GM19452 (cell line): ENCODE data around the gene TMEM150B.

Experiments
- ATAC-seq: cut with Tn5 transposase; IDR thresholded peaks from one replicate; pipeline ENCODE4 v1.9.1; 2021; ENCODE audit not compliant: unreplicated experiment

Gene TMEM150B

DNA sequence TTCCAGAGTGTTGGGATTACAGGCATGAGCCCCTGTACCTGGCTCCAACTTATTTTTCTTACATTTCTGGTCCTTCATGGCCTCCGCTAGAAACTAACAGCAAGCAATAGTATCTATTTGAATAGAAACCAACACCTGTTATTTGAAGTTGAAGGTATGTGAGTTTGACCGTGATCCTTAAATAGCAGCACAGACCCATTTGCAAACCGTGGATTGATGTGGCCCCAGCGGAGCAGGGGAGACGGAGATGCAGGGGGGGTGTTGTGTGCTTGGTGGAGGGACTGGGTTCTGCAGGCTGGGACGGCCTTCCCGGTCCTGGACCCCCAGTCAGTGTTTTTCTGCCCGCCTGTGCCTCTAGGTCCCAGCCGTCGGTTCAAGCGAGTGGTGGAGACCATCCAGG lies 16.9 kb downstream of the TMEM150B start:
- no peak for ATAC-seq

DNA sequence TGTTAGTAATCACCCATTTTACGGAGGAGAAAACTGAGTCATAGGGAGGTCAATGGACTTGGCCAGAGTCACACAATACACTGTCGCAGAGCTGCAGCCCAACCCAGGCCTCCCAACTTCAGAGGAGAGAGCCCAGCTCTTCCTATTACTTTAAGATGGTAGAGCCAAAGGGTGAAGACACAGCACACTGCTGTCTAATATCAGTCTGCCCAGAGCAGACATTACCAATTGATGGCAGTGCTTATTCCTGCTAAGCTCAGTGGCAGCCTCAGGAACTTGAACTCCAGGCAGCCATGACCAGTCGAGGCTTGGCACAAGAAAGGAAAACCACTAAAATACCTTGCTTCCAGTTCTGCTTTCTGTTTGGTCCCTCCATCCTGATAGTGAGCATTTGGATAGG lies 18.4 kb downstream of the TMEM150B start:
- ATAC-seq = no peak

DNA sequence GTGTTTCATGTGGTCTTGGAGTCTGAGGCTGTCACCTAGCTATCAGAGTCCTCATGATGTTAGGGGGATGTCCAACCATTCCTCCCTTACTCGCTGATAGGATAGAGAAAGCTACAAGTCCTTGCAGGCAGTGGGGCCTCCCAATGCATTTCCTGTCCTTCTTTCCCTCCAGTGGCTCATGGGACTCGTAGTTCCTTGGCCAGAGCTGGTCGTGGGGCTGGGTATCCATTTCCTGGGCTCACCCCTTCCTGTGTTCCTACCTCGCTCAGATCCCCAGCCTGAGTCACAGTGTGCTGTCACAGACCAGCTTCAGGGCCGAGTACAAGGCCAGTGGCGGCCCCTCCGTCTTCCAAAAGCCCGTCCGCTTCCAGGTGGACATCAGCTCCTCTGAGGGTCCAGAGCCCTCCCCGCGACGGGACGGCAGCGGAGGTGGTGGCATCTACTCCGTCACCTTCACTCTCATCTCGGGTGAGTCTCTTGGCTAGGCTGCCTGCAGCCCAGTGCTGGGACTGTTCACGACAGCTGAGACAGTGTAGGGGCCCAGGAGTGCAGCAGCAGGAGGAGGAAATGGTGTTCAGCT lies 19.1 kb downstream of the TMEM150B start:
- ATAC-seq = no peak

DNA sequence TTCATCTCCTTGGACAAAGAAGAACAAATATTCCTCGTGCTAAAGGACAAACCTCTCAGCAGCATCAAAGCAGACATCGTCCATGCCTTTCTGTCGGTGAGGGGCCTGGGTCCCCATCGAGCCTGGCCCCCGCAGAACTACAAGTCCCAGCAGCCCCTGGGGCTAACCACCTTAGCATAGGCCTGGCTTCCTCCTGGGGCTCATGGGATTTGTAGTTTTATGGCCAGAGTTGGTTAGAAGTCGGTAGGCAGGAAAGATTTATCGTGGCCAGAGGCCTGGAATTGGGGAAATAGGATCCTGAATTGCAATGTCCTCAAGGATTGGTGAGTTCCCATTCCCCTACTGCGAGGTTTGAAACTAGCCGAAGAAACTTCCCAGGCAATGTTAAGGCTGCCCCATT lies 19.6 kb downstream of the TMEM150B start:
- ATAC-seq = no peak

DNA sequence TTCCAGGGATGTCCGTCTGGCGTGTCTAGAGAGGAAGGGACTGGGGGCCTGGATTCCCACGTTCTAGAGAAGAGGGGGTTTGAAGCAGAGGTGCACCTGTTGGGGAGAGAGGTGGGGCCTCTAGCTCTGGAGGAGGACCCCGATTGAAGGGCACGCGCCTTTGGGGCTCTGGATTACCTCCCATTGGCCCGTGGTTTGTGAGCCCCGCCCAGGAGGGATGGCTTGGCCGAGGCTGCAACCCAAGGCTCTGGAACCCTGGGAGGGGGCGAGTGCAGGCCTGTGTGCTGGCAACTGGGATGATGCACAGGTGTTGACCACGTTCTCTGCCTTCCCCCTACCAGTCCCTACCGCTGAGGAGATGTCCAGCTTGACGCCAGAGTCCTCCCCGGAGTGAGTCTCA lies 20.2 kb downstream of the TMEM150B start:
- ATAC-seq = no peak

DNA sequence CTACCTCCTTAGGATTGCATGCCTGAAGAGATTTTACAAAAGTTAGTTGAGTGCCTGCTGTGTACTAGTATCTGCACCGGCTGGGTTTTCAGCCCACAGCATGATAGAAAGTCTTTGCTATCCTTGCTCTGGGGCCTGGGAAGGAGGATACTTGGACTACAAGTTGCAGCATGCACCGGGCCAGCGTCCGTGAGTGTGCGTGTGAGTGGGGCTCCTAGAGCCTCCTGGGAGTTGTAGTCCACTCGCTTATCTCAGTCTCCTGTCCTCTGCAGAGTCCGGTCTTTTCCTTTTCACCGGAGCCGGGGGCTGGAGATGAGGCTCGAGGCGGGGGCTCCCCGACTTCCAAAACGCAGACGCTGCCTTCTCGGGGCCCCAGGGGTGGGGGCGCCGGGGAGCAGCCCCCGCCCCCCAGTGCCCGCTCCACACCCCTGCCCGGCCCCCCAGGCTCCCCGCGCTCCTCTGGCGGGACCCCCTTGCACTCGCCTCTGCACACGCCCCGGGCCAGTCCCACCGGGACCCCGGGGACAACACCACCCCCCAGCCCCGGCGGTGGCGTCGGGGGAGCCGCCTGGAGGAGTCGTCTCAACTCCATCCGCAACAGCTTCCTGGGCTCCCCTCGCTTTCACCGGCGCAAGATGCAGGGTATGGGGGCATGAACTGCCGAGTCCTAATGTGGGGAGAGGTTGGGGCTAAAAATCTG lies 20.7 kb downstream of the TMEM150B start:
- ATAC-seq = no peak

DNA sequence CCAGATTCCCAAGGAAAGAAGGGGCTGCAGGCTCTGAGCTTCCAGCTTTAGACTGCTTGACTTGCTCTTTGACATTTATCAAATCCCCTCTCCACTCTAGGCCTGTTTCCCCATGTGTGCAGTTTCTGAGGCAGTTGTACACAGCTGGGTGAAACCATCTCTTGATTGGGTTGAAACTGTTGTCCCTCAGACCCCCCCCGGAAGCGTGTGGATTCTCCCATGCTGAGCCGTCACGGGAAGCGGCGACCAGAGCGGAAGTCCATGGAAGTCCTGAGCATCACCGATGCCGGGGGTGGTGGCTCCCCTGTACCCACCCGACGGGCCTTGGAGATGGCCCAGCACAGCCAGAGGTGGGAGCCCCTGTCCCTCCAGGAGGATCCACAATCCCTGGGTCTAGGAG lies 21.7 kb downstream of the TMEM150B start:
- ATAC-seq = no peak

DNA sequence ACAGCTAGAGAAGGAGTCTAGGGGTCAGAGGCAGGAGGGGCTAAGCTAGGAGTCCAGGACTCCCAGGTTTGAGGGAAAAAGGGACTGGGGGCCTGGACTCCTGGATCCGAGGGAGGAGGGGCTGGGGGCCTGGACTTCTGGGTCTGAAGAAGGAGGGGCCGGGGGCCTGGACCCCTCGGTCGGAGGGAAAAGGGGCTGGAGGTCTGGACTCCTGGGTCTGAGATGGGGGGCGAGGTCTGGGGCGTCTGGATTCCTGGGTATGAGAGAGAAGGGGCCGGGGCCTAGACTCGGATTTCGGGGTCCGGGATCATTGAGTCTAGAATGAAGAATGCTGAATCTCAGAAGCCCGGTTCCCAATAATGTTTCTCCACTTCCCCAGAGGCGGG lies 22.8 kb downstream of the TMEM150B start:
- ATAC-seq = no peak

DNA sequence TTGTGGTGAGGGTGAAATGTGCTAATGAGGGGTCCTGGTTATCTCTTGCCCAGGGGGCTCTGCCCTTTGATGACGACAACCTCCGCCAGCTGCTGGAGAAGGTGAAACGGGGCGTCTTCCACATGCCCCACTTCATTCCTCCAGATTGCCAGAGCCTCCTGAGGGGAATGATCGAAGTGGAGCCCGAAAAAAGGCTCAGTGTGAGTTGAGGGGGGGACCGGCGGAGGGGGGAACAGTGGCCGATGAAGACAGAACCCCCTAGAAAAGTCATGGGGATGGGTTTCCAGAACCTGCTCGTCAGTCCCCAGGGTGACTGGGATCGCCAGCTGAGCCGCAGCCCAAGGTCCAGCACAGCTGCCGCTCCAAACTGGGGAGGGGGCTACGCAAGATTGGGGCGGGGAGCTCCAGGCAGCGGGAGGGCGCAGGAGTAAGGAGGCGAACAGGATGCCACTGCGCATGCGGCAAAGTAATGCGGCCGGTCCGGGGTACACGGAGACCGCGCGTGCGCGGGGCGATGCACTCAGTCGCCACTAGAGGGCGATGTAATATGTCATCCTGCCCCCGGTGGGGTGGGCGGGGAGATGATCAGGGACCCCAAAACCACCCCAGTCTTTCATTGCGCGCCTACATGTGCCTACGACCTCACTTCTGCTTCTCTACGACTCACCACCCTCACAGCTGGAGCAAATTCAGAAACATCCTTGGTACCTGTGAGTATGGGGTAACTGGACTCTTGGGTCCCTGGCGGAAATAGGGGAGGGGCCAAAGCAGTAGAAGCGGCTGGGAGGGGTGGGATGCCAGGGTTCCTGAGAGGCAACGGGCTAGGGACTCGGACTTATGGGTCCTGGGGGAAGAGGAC lies 23.5 kb downstream of the TMEM150B start:
- peak; percentile 77 for ATAC-seq

DNA sequence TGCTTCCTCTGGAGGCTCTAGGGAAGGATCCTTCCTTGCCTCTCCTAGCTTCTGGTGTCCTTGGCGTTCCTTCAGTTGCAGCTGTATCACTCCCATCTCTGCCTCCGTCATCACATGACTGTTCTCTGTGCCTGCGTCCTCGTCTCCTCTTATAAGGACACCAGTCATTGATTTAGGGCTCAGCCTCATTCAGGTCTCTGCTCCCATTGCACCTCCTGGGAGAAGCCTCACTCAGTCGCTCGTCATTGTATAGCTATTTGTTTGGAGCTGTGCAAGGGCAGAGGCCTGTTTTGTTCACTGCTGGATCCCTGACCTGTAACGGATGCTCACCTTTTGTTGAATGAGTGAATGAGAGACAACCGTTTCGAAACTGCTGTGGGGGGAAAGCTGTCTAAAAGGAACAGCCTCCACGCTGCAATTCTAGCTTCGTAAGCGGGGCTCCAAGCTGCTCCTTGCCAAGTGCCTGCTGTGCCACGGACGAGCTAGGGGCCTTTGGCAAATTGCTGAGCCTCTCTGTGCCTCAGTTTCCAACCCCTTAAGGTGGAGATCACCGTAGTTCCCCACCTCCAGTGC lies 24.2 kb downstream of the TMEM150B start:
- no peak for ATAC-seq

DNA sequence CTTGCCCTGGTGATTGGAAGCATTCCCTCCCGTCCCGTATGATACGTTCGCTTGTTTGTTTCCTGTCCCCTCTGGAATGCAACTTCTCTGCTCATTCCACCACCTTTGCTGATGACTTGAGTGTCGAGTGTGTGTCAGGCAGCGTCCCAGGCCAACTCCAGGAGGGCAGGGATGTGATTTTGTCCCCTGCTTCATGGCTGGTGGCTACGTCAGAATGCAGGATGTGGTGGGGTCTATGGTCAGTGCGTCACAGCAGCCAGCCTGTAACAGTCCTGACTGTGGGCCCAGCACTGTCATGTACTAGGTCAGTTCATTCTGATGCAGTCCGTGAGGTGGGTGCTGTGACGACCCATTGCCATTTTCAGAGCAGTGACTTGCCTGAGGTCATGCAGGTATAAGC lies 25.1 kb downstream of the TMEM150B start:
- ATAC-seq = no peak

DNA sequence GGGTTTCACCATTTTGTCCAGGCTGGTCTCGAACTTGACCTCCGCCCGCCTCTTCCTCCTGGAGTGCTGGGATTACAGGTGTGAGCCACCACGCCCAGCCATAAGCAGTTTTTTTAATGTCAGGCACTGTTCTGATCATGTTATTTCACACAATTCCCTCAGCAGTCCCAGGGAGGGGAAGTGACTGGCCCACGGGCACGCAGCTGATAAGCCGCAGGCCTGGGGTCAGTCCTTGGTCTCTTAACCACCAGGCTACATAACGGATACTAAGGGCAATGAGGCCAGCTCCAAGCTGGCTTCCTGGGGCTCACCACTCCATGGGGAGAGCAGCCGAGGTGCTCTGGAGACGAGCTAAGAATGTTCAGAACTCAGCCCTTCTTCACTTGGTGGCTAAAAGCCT lies 27.9 kb downstream of the TMEM150B start:
- no peak for ATAC-seq

DNA sequence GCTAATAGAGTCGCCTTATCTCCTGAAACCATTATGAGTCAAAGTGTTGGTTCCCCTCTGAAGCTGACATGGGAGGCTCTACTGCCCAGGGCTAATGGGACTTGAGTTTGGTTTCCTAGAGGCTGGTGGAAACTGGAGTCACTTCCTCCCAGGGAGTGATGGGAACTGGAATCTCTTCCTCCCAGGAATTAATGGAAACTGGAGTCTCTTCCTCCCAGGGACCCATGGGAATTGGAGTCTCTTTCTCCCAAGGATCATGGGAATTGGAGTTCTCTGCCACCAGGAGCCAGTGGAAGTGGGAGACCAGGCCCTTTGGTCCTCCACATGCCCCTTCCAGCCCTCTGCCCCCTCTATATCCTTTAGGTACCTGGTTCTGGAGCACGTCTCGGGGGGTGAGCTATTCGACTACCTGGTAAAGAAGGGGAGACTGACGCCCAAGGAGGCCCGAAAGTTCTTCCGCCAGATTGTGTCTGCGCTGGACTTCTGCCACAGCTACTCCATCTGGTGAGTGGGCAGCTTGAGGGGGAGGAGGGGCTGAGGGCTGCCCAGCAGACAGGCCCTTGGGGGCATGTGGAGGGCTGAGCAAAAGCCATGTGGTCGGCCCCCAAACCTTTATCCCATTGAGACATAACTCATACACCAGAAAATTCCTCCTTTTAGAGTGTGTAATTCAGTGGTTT lies 35.9 kb downstream of the TMEM150B start:
- no peak for ATAC-seq

DNA sequence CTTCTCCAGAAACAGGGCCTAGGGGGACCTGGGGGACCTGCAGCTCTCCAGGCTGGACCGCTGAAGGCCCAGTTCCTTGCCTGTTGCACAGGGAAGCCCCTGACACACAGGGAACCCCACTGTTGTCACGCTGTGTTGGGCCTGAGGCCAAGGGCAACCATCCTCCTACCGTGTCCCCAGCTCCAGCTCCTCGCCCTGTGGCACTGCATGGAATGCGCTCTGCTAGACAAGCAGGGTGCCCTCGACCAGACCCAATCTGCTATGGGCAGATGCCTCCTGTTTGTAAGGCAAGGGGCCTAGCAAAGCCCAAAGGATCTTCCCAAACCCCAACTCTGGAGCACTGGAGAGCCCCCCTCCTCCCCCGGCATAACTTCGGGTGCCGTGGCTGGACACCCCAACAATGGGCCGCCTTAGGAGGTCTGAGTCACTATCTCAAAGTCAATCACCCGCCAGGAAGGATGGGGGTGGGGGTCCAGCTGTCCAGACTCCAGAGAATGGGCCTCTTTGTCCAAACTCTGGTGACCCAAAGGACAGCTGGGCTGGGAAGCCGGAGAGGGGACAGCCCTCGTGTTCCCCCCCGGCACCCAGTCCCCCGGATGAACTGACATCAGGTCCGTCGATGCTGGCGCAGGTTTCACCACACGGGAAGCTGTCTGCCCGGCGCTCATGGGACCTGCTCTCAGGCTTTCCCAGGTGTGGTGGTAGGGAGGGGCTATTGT lies 37.6 kb downstream of the TMEM150B start:
- no peak for ATAC-seq

DNA sequence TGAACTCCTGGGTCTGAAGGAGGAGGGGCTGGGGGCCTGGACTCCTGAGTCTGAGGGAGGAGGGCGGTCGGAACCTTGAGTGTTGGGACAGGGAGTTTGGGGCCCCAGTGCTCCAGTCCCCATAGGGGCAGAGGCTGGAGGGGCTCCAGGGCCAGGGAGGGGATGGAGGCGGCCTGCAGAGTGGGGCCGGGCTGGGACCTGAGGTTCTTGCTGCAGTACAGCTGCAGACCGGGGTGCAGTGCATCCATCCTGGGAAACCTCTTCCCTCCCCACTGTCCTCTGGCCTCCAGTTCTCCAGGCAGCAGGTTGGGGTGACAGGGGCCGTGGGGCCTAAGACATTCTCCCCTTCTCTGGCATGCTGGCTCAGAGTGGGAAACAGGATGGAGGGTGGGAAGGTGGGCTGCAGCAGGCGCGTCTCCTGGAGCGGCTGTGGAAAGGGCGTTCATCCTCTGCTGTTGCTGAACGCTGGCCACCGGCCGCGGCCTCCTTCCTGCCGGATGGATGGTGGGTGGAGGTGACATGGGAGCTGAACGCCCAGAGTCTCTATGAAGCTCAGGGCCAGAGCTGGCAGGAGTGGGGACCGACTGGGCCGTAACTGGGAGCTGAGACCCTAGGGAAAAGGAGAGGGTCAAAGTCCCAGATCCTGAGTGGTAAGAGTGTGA lies 39.8 kb downstream of the TMEM150B start:
- ATAC-seq = no peak

DNA sequence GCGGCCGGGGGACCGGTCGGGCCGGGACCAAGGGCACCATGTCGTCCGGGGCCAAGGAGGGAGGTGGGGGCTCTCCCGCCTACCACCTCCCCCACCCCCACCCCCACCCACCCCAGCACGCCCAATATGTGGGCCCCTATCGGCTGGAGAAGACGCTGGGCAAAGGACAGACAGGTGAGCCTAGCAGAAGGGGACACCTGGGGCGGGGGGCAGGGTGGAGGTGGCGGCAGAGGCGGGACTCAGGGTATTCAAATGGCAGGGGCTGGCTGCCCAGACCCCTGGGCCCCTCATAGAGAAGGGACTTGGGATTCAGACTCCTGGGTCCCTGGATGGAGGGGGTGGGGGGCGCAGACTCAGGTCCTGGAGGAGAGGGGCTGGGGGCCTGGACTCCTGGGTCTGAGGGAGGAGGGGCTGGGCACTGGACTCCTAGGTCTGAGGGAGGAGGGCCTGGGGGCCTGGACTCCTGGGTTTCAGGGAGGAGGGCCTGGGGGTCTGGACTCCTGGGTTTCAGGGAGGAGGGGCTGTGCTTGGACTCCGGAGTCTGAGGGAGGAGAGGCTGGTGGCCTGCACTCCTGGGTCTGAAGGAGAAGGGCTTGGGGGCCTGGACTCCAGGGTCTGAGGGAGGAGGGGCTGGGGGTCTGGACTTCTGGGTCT lies 40.6 kb downstream of the TMEM150B start:
- no peak for ATAC-seq

DNA sequence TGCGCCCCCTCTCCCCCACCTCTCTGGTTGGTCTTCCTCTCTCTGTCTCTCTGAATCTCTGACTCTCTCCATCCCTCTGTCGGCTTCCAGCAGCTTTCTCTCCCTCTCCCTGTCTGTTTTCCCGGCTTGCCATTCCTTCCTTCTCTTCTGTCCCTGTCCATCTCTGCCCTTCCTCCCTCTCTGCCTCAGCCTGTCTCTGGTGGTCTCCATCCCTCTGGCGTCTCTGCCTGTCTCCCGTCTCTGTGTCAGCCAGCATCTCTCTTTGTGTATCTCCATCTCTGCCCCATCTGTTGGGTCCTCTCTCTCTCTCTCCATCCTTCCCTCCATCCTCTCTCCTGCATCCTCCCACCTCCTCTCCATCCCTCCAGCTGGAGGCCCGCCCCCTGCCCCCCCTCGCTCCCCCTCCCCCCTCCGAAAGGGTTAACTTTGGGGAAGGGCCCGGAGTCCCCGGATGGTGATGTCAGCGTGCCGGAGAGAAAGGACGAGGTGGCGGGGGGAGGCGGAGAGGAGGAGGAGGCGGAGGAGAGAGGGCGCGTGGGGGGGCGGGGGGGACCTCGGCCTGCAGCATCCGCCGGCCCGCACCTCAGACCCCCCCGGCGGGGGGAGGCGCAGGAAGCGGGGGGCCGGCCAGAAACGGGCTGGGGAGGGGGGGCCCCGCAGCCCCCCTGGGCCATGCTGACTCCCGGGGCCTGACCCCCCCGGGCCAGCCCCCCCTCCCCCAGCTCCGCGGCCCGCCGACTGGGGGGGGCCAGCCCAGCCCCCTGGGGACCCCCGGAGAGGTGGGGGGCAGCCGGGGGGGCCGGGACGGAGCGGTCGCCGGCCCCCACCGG lies 41.4 kb downstream of the TMEM150B start, which contains the start of gene BRSK1:
Gene BRSK1, plus strand, starts transcription at position 450 of the 830 bp plus-strand sequence. CDS start 446 bp downstream, outside the sequence.
- no peak for ATAC-seq
